ENCODE data around the gene NMT1.

Gene NMT1

GRCh38 chr17:45087504-45087975 lies 26.4 kb downstream of the NMT1 start:
- H3K36me3 ChIP-seq = peaks cover 100% of the 10 kb centered on the region
- no peak overlapping the region for H3K4me3 ChIP-seq (ENCODE audit: low read depth, low read length)
- no peak for DNase-seq
- TF ChIP-seq CTCF (IDR thresholded peaks at IDR 0.05; ENCODE audit: low read depth, low read length) = no peak
- H3K9me3 ChIP-seq (ENCODE audit: severe bottlenecking) = no peaks in the 10 kb centered on the region
- no peak overlapping the region for H3K27ac ChIP-seq
- H3K27me3 ChIP-seq (ENCODE audit: insufficient read depth, low read depth, severe bottlenecking) = no peaks in the 10 kb centered on the region

GRCh38 chr17:45087978-45088377 lies 26.9 kb downstream of the NMT1 start:
- Histone ChIP-seq H3K27ac (no peak overlapping the region), H3K27me3 (ENCODE audit: insufficient read depth, low read depth, severe bottlenecking) (no peaks in the 10 kb centered on the region), H3K36me3 (peaks cover 100% of the 10 kb centered on the region), H3K9me3 (ENCODE audit: severe bottlenecking) (no peaks in the 10 kb centered on the region), H3K4me3 (ENCODE audit: low read depth, low read length) (no peak overlapping the region)
- DNase-seq = no peak
- TF ChIP-seq CTCF (IDR thresholded peaks at IDR 0.05; ENCODE audit: low read depth, low read length) = no peak

GRCh38 chr17:45088741-45089140 lies 27.6 kb downstream of the NMT1 start:
- Histone ChIP-seq H3K27ac (no peak overlapping the region), H3K9me3 (ENCODE audit: severe bottlenecking) (no peaks in the 10 kb centered on the region), H3K4me3 (ENCODE audit: low read depth, low read length) (no peak overlapping the region), H3K27me3 (ENCODE audit: insufficient read depth, low read depth, severe bottlenecking) (no peaks in the 10 kb centered on the region), H3K36me3 (peaks cover 100% of the 10 kb centered on the region)
- no peak for TF ChIP-seq CTCF (IDR thresholded peaks at IDR 0.05; ENCODE audit: low read depth, low read length)
- DNase-seq = no peak

GRCh38 chr17:45090711-45091110 lies 29.6 kb downstream of the NMT1 start:
- Histone ChIP-seq H3K36me3 (peaks cover 100% of the 10 kb centered on the region), H3K4me3 (ENCODE audit: low read depth, low read length) (no peak overlapping the region), H3K27ac (no peak overlapping the region), H3K27me3 (ENCODE audit: insufficient read depth, low read depth, severe bottlenecking) (no peaks in the 10 kb centered on the region), H3K9me3 (ENCODE audit: severe bottlenecking) (no peaks in the 10 kb centered on the region)
- DNase-seq = no peak
- TF ChIP-seq CTCF (IDR thresholded peaks at IDR 0.05; ENCODE audit: low read depth, low read length) = no peak

- H3K9me3 ChIP-seq (ENCODE audit: severe bottlenecking) = no peaks in the 10 kb centered on the region
- TF ChIP-seq CTCF (IDR thresholded peaks at IDR 0.05; ENCODE audit: low read depth, low read length) = no peak
- no peak overlapping the region for H3K27ac ChIP-seq
- DNase-seq = no peak
- no peaks in the 10 kb centered on the region for H3K27me3 ChIP-seq (ENCODE audit: insufficient read depth, low read depth, severe bottlenecking)
- no peak overlapping the region for H3K4me3 ChIP-seq (ENCODE audit: low read depth, low read length)
- peaks cover 100% of the 10 kb centered on the region for H3K36me3 ChIP-seq
Observed at GRCh38 chr17:45091778-45092425, 30.8 kb downstream of the NMT1 start.

GRCh38 chr17:45092911-45093430 lies 31.9 kb downstream of the NMT1 start:
- H3K9me3 ChIP-seq (ENCODE audit: severe bottlenecking) = no peaks in the 10 kb centered on the region
- no peak overlapping the region for H3K27ac ChIP-seq
- H3K27me3 ChIP-seq (ENCODE audit: insufficient read depth, low read depth, severe bottlenecking) = no peaks in the 10 kb centered on the region
- no peak for TF ChIP-seq CTCF (IDR thresholded peaks at IDR 0.05; ENCODE audit: low read depth, low read length)
- no peak overlapping the region for H3K4me3 ChIP-seq (ENCODE audit: low read depth, low read length)
- H3K36me3 ChIP-seq = peaks cover 100% of the 10 kb centered on the region
- DNase-seq = no peak

All from WERI-Rb-1 (cell line).